ENCODE results near the gene PRRC2A.
"Not testable (repeated sequence)": the region's sequence is repeated elsewhere in the genome, so short reads cannot be mapped to it uniquely, and the experiment has no call there.

Gene PRRC2A

DNA sequence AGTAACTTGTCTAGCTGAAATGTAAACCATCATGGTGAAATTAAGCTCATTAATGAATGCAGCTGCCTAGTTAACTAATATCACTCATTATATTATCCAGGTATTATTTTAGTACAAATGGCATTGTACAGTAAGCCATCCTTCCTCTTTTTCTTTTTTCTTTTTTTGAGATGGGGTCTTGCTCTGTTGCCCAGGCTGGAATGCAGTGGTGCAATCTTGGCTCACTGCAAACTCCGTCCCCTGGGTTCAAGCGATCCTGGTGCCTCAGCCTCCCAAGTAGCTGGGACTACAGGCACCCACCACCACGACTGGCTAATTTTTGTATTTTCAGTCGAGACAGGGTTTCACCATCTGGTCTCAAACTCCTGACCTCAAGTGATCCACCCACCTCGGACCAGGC, 29.8 kb upstream of the PRRC2A start:
- not testable (repeated sequence) for H3K9ac ChIP-seq (ENCODE audit: low read depth, low read length, poor library complexity); H3K9me3 ChIP-seq (replicated peaks in 1 of 2; ENCODE audit: control insufficient read depth in 2 of 2, insufficient read depth in 1 of 2, low read depth in 1 of 2, low read length in 2 of 2); DNase-seq (ENCODE audit: low spot score); H2BK120ac ChIP-seq (ENCODE audit: low read depth, low read length); H3K4me2 ChIP-seq (ENCODE audit: insufficient read depth, low read length, poor library complexity, severe bottlenecking); H4K91ac ChIP-seq (ENCODE audit: low read depth, low read length, poor library complexity); H3K4me3 ChIP-seq (ENCODE audit: low read length in 2 of 2); H2AK5ac ChIP-seq (ENCODE audit: low read depth, low read length); H3K4me1 ChIP-seq (ENCODE audit: control insufficient read depth in 2 of 2, insufficient read depth in 1 of 2, low read depth in 1 of 2, low read length in 2 of 2); H2BK5ac ChIP-seq (ENCODE audit: low read length); H2BK15ac ChIP-seq (ENCODE audit: low read length); H2BK12ac ChIP-seq (ENCODE audit: low read length); H4K8ac ChIP-seq (ENCODE audit: low read depth, low read length); H3K79me1 ChIP-seq (ENCODE audit: low read depth, low read length); H3K4ac ChIP-seq (ENCODE audit: low read length); H3K27ac ChIP-seq (replicated peaks; ENCODE audit: low read length); H3K36me3 ChIP-seq (replicated peaks in 1 of 2; ENCODE audit: control insufficient read depth in 2 of 2, insufficient read depth in 2 of 2, low read length in 2 of 2); H3K14ac ChIP-seq (ENCODE audit: low read length); H3K23ac ChIP-seq (ENCODE audit: low read depth, low read length, poor library complexity); H2AFZ ChIP-seq (ENCODE audit: low read length); H3K18ac ChIP-seq (ENCODE audit: low read length)
- no CpG with 5 or more reads among the region's 5 CpGs for WGBS, 2 donors (ENCODE audit: extremely low coverage in 2 of 2, insufficient read length in 2 of 2, insufficient replicate concordance in 1 of 2)
- H3K27me3 ChIP-seq (ENCODE audit: control insufficient read depth in 3 of 3, insufficient read depth in 3 of 3, low read depth in 1 of 3, low read length in 3 of 3) = peaks cover 0 to 11% (median 0%) of the 10 kb centered on the region in 3 experiments

DNA sequence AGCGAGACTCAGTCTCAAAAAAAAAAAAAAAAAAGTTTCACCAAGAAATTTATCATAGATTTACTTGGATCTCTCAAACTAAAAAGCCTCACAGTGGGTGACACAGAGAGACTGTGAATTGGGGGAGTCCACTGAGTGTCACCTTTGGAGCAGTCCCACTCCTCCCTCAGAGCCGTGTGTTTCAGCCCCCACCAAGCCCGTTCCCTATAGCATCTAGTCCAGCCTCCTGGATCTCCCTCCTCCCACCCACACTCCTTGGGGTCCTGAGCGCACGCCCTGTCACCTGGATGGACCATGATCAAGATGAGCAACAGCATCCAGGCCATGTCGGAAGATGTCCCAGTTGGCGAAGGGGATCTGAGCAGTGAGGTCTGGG, 28.1 kb upstream of the PRRC2A start:
- Histone ChIP-seq H3K9me3 (replicated peaks in 1 of 2; ENCODE audit: control insufficient read depth in 2 of 2, insufficient read depth in 1 of 2, low read depth in 1 of 2, low read length in 2 of 2) (peaks cover 0 to 4% of the 10 kb centered on the region in 2 donors), H3K23ac (ENCODE audit: low read depth, low read length, poor library complexity) (no peak overlapping the region), H3K79me1 (ENCODE audit: low read depth, low read length) (no peaks in the 10 kb centered on the region), H2BK12ac (ENCODE audit: low read length) (peak overlapping the region; percentile 60), H3K4ac (ENCODE audit: low read length) (no peak overlapping the region), H4K91ac (ENCODE audit: low read depth, low read length, poor library complexity) (no peak overlapping the region), H3K4me2 (ENCODE audit: insufficient read depth, low read length, poor library complexity, severe bottlenecking) (no peak overlapping the region), H2AK5ac (ENCODE audit: low read depth, low read length) (peak overlapping the region; percentile 25), H3K27ac (replicated peaks; ENCODE audit: low read length) (no peak overlapping the region), H3K18ac (ENCODE audit: low read length) (peak overlapping the region; percentile 35), H2AFZ (ENCODE audit: low read length) (no peak overlapping the region), H3K36me3 (replicated peaks in 1 of 2; ENCODE audit: control insufficient read depth in 2 of 2, insufficient read depth in 2 of 2, low read length in 2 of 2) (no peaks in the 10 kb centered on the region), H4K8ac (ENCODE audit: low read depth, low read length) (peak overlapping the region; percentile 23), H2BK120ac (ENCODE audit: low read depth, low read length) (peak overlapping the region; percentile 56), H3K4me1 (ENCODE audit: control insufficient read depth in 2 of 2, insufficient read depth in 1 of 2, low read depth in 1 of 2, low read length in 2 of 2) (peaks cover 0 to 4% of the 10 kb centered on the region in 2 donors), H3K27me3 (ENCODE audit: control insufficient read depth in 3 of 3, insufficient read depth in 3 of 3, low read depth in 1 of 3, low read length in 3 of 3) (peaks cover 0 to 11% (median 0%) of the 10 kb centered on the region in 3 experiments), H2BK15ac (ENCODE audit: low read length) (peak overlapping the region; percentile 10), H3K9ac (ENCODE audit: low read depth, low read length, poor library complexity) (no peak overlapping the region), H3K4me3 (ENCODE audit: low read length in 2 of 2) (no peak overlapping the region), H3K14ac (ENCODE audit: low read length) (no peak overlapping the region), H2BK5ac (ENCODE audit: low read length) (no peak overlapping the region)
- no peak for DNase-seq (ENCODE audit: low spot score)
- no CpG with 5 or more reads among the region's 7 CpGs for WGBS, 2 donors (ENCODE audit: extremely low coverage in 2 of 2, insufficient read length in 2 of 2, insufficient replicate concordance in 1 of 2)

DNA sequence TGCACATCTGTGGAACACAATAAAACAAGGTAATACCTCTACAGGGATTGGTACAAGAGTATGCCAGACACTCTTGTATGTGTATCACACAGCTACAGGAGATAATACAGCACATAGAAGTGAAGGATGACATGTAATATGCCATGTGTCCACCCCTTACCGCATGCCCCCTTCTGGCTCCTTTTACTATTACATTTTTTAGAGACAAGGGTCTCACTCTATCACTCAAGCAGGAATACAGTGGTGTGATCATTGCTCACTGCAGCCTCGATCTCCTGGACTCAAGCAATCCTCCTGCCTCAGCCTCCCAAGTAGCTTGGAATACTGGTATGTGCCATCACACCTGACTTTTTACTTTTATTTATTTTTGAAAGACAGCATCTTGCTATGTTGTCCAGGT, 23.5 kb upstream of the PRRC2A start:
- Histone ChIP-seq H3K36me3 (replicated peaks in 1 of 2; ENCODE audit: control insufficient read depth in 2 of 2, insufficient read depth in 2 of 2, low read length in 2 of 2) (no peaks in the 10 kb centered on the region), H3K79me1 (ENCODE audit: low read depth, low read length) (no peaks in the 10 kb centered on the region), H3K14ac (ENCODE audit: low read length) (no peak overlapping the region), H3K27me3 (ENCODE audit: control insufficient read depth in 3 of 3, insufficient read depth in 3 of 3, low read depth in 1 of 3, low read length in 3 of 3) (no peaks in the 10 kb centered on the region), H2AK5ac (ENCODE audit: low read depth, low read length) (no peak overlapping the region), H2BK120ac (ENCODE audit: low read depth, low read length) (no peak overlapping the region), H2BK15ac (ENCODE audit: low read length) (no peak overlapping the region), H3K4ac (ENCODE audit: low read length) (no peak overlapping the region), H3K23ac (ENCODE audit: low read depth, low read length, poor library complexity) (no peak overlapping the region), H3K18ac (ENCODE audit: low read length) (no peak overlapping the region), H3K27ac (replicated peaks; ENCODE audit: low read length) (no peak overlapping the region), H2AFZ (ENCODE audit: low read length) (no peak overlapping the region), H3K4me1 (ENCODE audit: control insufficient read depth in 2 of 2, insufficient read depth in 1 of 2, low read depth in 1 of 2, low read length in 2 of 2) (no peaks in the 10 kb centered on the region), H2BK5ac (ENCODE audit: low read length) (no peak overlapping the region), H3K4me2 (ENCODE audit: insufficient read depth, low read length, poor library complexity, severe bottlenecking) (no peak overlapping the region), H3K4me3 (ENCODE audit: low read length in 2 of 2) (no peak overlapping the region), H3K9me3 (replicated peaks in 1 of 2; ENCODE audit: control insufficient read depth in 2 of 2, insufficient read depth in 1 of 2, low read depth in 1 of 2, low read length in 2 of 2) (peaks cover 0 to 4% of the 10 kb centered on the region in 2 donors), H4K91ac (ENCODE audit: low read depth, low read length, poor library complexity) (no peak overlapping the region), H4K8ac (ENCODE audit: low read depth, low read length) (no peak overlapping the region), H2BK12ac (ENCODE audit: low read length) (no peak overlapping the region), H3K9ac (ENCODE audit: low read depth, low read length, poor library complexity) (no peak overlapping the region)
- no CpG with 5 or more reads among the region's 2 CpGs for WGBS, 2 donors (ENCODE audit: extremely low coverage in 2 of 2, insufficient read length in 2 of 2, insufficient replicate concordance in 1 of 2)
- DNase-seq (ENCODE audit: low spot score) = no peak

DNA sequence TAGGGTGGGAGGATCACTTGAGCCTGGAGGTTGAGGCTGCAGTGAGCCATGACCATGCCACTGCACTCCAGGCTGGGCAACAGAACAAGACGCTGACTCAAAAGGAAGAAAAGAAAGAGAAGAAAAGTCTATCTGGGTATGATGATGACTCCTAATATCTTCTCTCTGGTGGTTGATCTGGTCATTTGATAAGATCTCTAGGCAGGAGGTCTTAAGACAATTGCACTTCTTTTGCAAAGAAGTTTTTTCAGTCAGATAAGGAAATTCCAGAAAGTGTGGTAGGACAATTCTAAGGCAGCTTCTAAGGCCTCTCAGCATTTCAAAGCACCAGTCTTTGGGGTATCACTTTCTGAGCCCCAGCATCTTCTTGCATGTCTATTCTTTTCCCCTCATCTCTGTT, 13.2 kb upstream of the PRRC2A start:
- Histone ChIP-seq H3K18ac (ENCODE audit: low read length) (no peak overlapping the region), H2BK12ac (ENCODE audit: low read length) (no peak overlapping the region), H3K4me2 (ENCODE audit: insufficient read depth, low read length, poor library complexity, severe bottlenecking) (no peak overlapping the region), H4K8ac (ENCODE audit: low read depth, low read length) (no peak overlapping the region), H2AFZ (ENCODE audit: low read length) (no peak overlapping the region), H3K27me3 (ENCODE audit: control insufficient read depth in 3 of 3, insufficient read depth in 3 of 3, low read depth in 1 of 3, low read length in 3 of 3) (peaks cover 0 to 12% (median 0%) of the 10 kb centered on the region in 3 experiments), H2AK5ac (ENCODE audit: low read depth, low read length) (no peak overlapping the region), H2BK15ac (ENCODE audit: low read length) (no peak overlapping the region), H3K23ac (ENCODE audit: low read depth, low read length, poor library complexity) (no peak overlapping the region), H4K91ac (ENCODE audit: low read depth, low read length, poor library complexity) (no peak overlapping the region), H3K4me1 (ENCODE audit: control insufficient read depth in 2 of 2, insufficient read depth in 1 of 2, low read depth in 1 of 2, low read length in 2 of 2) (no peaks in the 10 kb centered on the region), H2BK5ac (ENCODE audit: low read length) (no peak overlapping the region), H3K14ac (ENCODE audit: low read length) (no peak overlapping the region), H3K4ac (ENCODE audit: low read length) (no peak overlapping the region), H3K4me3 (ENCODE audit: low read length in 2 of 2) (no peak overlapping the region), H3K9ac (ENCODE audit: low read depth, low read length, poor library complexity) (no peak overlapping the region), H3K79me1 (ENCODE audit: low read depth, low read length) (no peaks in the 10 kb centered on the region), H3K9me3 (replicated peaks in 1 of 2; ENCODE audit: control insufficient read depth in 2 of 2, insufficient read depth in 1 of 2, low read depth in 1 of 2, low read length in 2 of 2) (no peaks in the 10 kb centered on the region), H3K36me3 (replicated peaks in 1 of 2; ENCODE audit: control insufficient read depth in 2 of 2, insufficient read depth in 2 of 2, low read length in 2 of 2) (no peaks in the 10 kb centered on the region), H3K27ac (replicated peaks; ENCODE audit: low read length) (no peak overlapping the region), H2BK120ac (ENCODE audit: low read depth, low read length) (no peak overlapping the region)
- WGBS, 2 donors (ENCODE audit: extremely low coverage in 2 of 2, insufficient read length in 2 of 2, insufficient replicate concordance in 1 of 2) = no CpG with 5 or more reads among the region's 1 CpG
- DNase-seq (ENCODE audit: low spot score) = no peak
